ENCODE measurements around the gene F5. TPM values are rescaled to one million over a fixed set of nuclear protein-coding genes. Genes with fewer than 3 reads are reported as not detected.

The F5 gene
- polyA plus RNA-seq, 4 donors: under 0.01 to 2.5 (median 0.36) TPM; not detected in 1

GRCh38 chr1:169577981-169578738 lies 8.1 kb downstream of the F5 start:
- no peak overlapping the region for H3K4me3 ChIP-seq (ENCODE audit: low read depth in 1 of 3, low read length in 3 of 3)
- H3K27me3 ChIP-seq (ENCODE audit: control insufficient read depth in 3 of 3, insufficient read depth in 3 of 3, low read length in 3 of 3): peaks cover 0 to 9% (median 2%) of the 10 kb centered on the region in 3 donors
- H3K9me3 ChIP-seq (ENCODE audit: control insufficient read depth in 2 of 2, insufficient read depth in 1 of 2, low read depth in 1 of 2, low read length in 1 of 2): no peaks in the 10 kb centered on the region
- peak; percentile 24 to 51 for DNase-seq
- WGBS, 3 donors: 26 to 64% (median 35%) methylated on average over 5 of the region's 5 CpGs
- peaks cover 0 to 5% (median 1%) of the 10 kb centered on the region in 3 donors for H3K4me1 ChIP-seq (ENCODE audit: control insufficient read depth in 3 of 3, insufficient read depth in 2 of 3, low read depth in 1 of 3, low read length in 2 of 3)
- FAIRE-seq: no peak
- no peak overlapping the region for H3K27ac ChIP-seq (ENCODE audit: low read depth in 1 of 3, low read length in 2 of 3)
- no peaks in the 10 kb centered on the region for H3K36me3 ChIP-seq (ENCODE audit: control insufficient read depth in 3 of 3, insufficient read depth in 2 of 3, low read depth in 1 of 3, low read length in 3 of 3)

DNA sequence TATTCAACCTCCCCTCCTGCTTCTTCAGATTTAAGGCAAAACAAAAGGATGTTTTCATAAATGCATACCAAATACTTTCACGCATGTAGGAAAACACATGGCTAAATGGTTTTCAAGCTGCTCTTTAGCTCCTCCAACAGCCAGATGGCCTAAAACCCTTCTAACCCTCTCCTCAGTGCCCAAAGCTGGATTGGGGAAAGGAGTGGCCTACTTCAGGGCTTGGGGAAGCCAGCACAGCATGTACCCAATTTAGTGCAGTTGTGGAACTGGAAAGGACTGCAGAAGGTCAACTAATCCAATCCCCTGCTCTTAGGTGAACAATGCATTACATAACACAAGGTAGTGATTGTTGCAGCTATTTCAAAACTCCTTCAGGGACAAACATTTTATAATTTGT lies 9.3 kb downstream of the F5 start:
- Histone ChIP-seq H3K9me3 (ENCODE audit: control insufficient read depth in 2 of 2, insufficient read depth in 1 of 2, low read depth in 1 of 2, low read length in 1 of 2) (no peaks in the 10 kb centered on the region), H3K36me3 (ENCODE audit: control insufficient read depth in 3 of 3, insufficient read depth in 2 of 3, low read depth in 1 of 3, low read length in 3 of 3) (no peaks in the 10 kb centered on the region), H3K4me1 (ENCODE audit: control insufficient read depth in 3 of 3, insufficient read depth in 2 of 3, low read depth in 1 of 3, low read length in 2 of 3) (peaks cover 0 to 5% (median 1%) of the 10 kb centered on the region in 3 donors), H3K4me3 (ENCODE audit: low read depth in 1 of 3, low read length in 3 of 3) (no peak overlapping the region), H3K27ac (ENCODE audit: low read depth in 1 of 3, low read length in 2 of 3) (no peak overlapping the region), H3K27me3 (ENCODE audit: control insufficient read depth in 3 of 3, insufficient read depth in 3 of 3, low read length in 3 of 3) (peaks cover 0 to 8% (median 2%) of the 10 kb centered on the region in 3 donors)
- 85 to 97% (median 94%) methylated on average over 1 of the region's 1 CpG for WGBS, 3 donors
- no peak for FAIRE-seq
- no peak for DNase-seq

GRCh38 chr1:169576241-169576934 lies 9.9 kb downstream of the F5 start:
- Histone ChIP-seq H3K36me3 (ENCODE audit: control insufficient read depth in 3 of 3, insufficient read depth in 2 of 3, low read depth in 1 of 3, low read length in 3 of 3) (no peaks in the 10 kb centered on the region), H3K27me3 (ENCODE audit: control insufficient read depth in 3 of 3, insufficient read depth in 3 of 3, low read length in 3 of 3) (peaks cover 0 to 8% (median 2%) of the 10 kb centered on the region in 3 donors), H3K4me3 (ENCODE audit: low read depth in 1 of 3, low read length in 3 of 3) (no peak overlapping the region), H3K4me1 (ENCODE audit: control insufficient read depth in 3 of 3, insufficient read depth in 2 of 3, low read depth in 1 of 3, low read length in 2 of 3) (peaks cover 0 to 5% (median 1%) of the 10 kb centered on the region in 3 donors), H3K27ac (ENCODE audit: low read depth in 1 of 3, low read length in 2 of 3) (no peak overlapping the region), H3K9me3 (ENCODE audit: control insufficient read depth in 2 of 2, insufficient read depth in 1 of 2, low read depth in 1 of 2, low read length in 1 of 2) (no peaks in the 10 kb centered on the region)
- DNase-seq: no peak
- WGBS, 3 donors: 86 to 88% (median 87%) methylated on average over 5 of the region's 5 CpGs
- FAIRE-seq: no peak

GRCh38 chr1:169574336-169574735 lies 11.9 kb downstream of the F5 start:
- DNase-seq (peak in 1 of 2 donors; percentile 53), FAIRE-seq (no peak)
- Histone ChIP-seq H3K36me3 (ENCODE audit: control insufficient read depth in 3 of 3, insufficient read depth in 2 of 3, low read depth in 1 of 3, low read length in 3 of 3) (no peaks in the 10 kb centered on the region), H3K9me3 (ENCODE audit: control insufficient read depth in 2 of 2, insufficient read depth in 1 of 2, low read depth in 1 of 2, low read length in 1 of 2) (no peaks in the 10 kb centered on the region), H3K4me3 (ENCODE audit: low read depth in 1 of 3, low read length in 3 of 3) (no peak overlapping the region), H3K27ac (ENCODE audit: low read depth in 1 of 3, low read length in 2 of 3) (no peak overlapping the region), H3K4me1 (ENCODE audit: control insufficient read depth in 3 of 3, insufficient read depth in 2 of 3, low read depth in 1 of 3, low read length in 2 of 3) (peaks cover 0 to 8% (median 4%) of the 10 kb centered on the region in 3 donors), H3K27me3 (ENCODE audit: control insufficient read depth in 3 of 3, insufficient read depth in 3 of 3, low read length in 3 of 3) (peaks cover 0 to 8% (median 0%) of the 10 kb centered on the region in 3 donors)
- WGBS, 3 donors: 24 to 47% (median 27%) methylated on average over 4 of the region's 4 CpGs

- Histone ChIP-seq H3K27ac (ENCODE audit: low read depth in 1 of 3, low read length in 2 of 3) (no peak overlapping the region), H3K9me3 (ENCODE audit: control insufficient read depth in 2 of 2, insufficient read depth in 1 of 2, low read depth in 1 of 2, low read length in 1 of 2) (no peaks in the 10 kb centered on the region), H3K27me3 (ENCODE audit: control insufficient read depth in 3 of 3, insufficient read depth in 3 of 3, low read length in 3 of 3) (peaks cover 0 to 8% (median 0%) of the 10 kb centered on the region in 3 donors), H3K4me1 (ENCODE audit: control insufficient read depth in 3 of 3, insufficient read depth in 2 of 3, low read depth in 1 of 3, low read length in 2 of 3) (peaks cover 0 to 3% (median 2%) of the 10 kb centered on the region in 3 donors), H3K36me3 (ENCODE audit: control insufficient read depth in 3 of 3, insufficient read depth in 2 of 3, low read depth in 1 of 3, low read length in 3 of 3) (no peaks in the 10 kb centered on the region), H3K4me3 (ENCODE audit: low read depth in 1 of 3, low read length in 3 of 3) (no peak overlapping the region)
- no peak for FAIRE-seq
- 10 to 45% (median 40%) methylated on average over 1 of the region's 1 CpG for WGBS, 3 donors
- DNase-seq: peak; percentile 52 to 59
Measured at GRCh38 chr1:169572187-169572586, 14.1 kb downstream of the F5 start.

- DNase-seq (no peak), FAIRE-seq (no peak)
- 74 to 94% (median 89%) methylated on average over 3 of the region's 3 CpGs for WGBS, 3 donors
- H3K27ac ChIP-seq (ENCODE audit: low read depth in 1 of 3, low read length in 2 of 3): no peak overlapping the region
- peaks cover 0 to 8% (median 0%) of the 10 kb centered on the region in 3 donors for H3K27me3 ChIP-seq (ENCODE audit: control insufficient read depth in 3 of 3, insufficient read depth in 3 of 3, low read length in 3 of 3)
- no peaks in the 10 kb centered on the region for H3K36me3 ChIP-seq (ENCODE audit: control insufficient read depth in 3 of 3, insufficient read depth in 2 of 3, low read depth in 1 of 3, low read length in 3 of 3)
- H3K4me1 ChIP-seq (ENCODE audit: control insufficient read depth in 3 of 3, insufficient read depth in 2 of 3, low read depth in 1 of 3, low read length in 2 of 3): peaks cover 0 to 3% (median 2%) of the 10 kb centered on the region in 3 donors
- no peaks in the 10 kb centered on the region for H3K9me3 ChIP-seq (ENCODE audit: control insufficient read depth in 2 of 2, insufficient read depth in 1 of 2, low read depth in 1 of 2, low read length in 1 of 2)
- H3K4me3 ChIP-seq (ENCODE audit: low read depth in 1 of 3, low read length in 3 of 3): no peak overlapping the region
Measured at GRCh38 chr1:169571450-169571849, 14.8 kb downstream of the F5 start.

DNA sequence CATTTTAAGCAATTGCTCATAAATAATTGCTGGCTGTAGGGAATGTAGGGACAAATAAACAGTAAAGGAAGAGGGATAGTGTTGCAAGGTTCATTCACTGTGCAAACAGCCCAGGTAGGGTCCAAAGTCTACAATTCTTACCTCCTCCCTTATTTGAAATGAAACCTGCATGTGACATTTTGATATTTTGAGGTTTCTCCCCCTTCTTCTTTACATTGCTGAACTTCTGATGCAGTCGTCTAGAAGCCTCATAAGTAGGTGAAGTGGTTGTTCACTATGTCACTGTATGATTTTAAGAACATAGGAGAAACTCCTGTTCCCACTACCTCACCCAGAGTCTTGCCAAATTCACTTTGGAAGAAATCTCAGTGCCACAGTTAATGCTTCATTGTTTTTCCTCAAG lies 16.1 kb downstream of the F5 start:
- FAIRE-seq (no peak), DNase-seq (peak; percentile 78 to 89)
- Histone ChIP-seq H3K27ac (ENCODE audit: low read depth in 1 of 3, low read length in 2 of 3) (peak overlapping the region in 1 of 3 donors; percentile 50), H3K4me3 (ENCODE audit: low read depth in 1 of 3, low read length in 3 of 3) (no peak overlapping the region), H3K27me3 (ENCODE audit: control insufficient read depth in 3 of 3, insufficient read depth in 3 of 3, low read length in 3 of 3) (peaks cover 0 to 3% (median 0%) of the 10 kb centered on the region in 3 donors), H3K36me3 (ENCODE audit: control insufficient read depth in 3 of 3, insufficient read depth in 2 of 3, low read depth in 1 of 3, low read length in 3 of 3) (no peaks in the 10 kb centered on the region), H3K9me3 (ENCODE audit: control insufficient read depth in 2 of 2, insufficient read depth in 1 of 2, low read depth in 1 of 2, low read length in 1 of 2) (no peaks in the 10 kb centered on the region), H3K4me1 (ENCODE audit: control insufficient read depth in 3 of 3, insufficient read depth in 2 of 3, low read depth in 1 of 3, low read length in 2 of 3) (peaks cover 0 to 3% (median 2%) of the 10 kb centered on the region in 3 donors)
- 4 to 40% (median 5%) methylated on average over 1 of the region's 1 CpG for WGBS, 3 donors

DNA sequence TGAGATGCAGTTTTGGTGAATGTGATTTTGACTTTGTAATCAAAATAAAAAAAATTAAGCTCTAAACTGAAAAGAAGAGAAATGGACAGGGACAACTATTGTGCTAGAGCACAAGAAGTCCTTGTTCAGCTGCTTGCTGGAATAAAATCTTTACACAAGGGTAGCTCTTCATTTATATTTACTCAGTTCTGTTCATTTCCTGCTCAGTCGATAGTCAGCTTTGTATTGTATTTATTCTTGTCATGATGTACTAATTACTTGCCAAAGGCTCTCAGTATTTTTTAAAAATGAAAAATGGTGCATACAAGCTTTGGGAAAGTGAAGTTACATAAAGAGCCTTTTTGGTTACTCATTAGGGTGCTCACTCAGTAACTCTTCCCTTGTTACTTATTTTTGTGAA lies 17.8 kb downstream of the F5 start:
- H3K9me3 ChIP-seq (ENCODE audit: control insufficient read depth in 2 of 2, insufficient read depth in 1 of 2, low read depth in 1 of 2, low read length in 1 of 2): no peaks in the 10 kb centered on the region
- no peaks in the 10 kb centered on the region for H3K27me3 ChIP-seq (ENCODE audit: control insufficient read depth in 3 of 3, insufficient read depth in 3 of 3, low read length in 3 of 3)
- 16 to 22% (median 21%) methylated on average over 1 of the region's 1 CpG for WGBS, 3 donors
- H3K4me1 ChIP-seq (ENCODE audit: control insufficient read depth in 3 of 3, insufficient read depth in 2 of 3, low read depth in 1 of 3, low read length in 2 of 3): peaks cover 0 to 3% (median 2%) of the 10 kb centered on the region in 3 donors
- H3K4me3 ChIP-seq (ENCODE audit: low read depth in 1 of 3, low read length in 3 of 3): no peak overlapping the region
- H3K27ac ChIP-seq (ENCODE audit: low read depth in 1 of 3, low read length in 2 of 3): no peak overlapping the region
- DNase-seq (no peak), FAIRE-seq (no peak)
- H3K36me3 ChIP-seq (ENCODE audit: control insufficient read depth in 3 of 3, insufficient read depth in 2 of 3, low read depth in 1 of 3, low read length in 3 of 3): no peaks in the 10 kb centered on the region
